HG02973 (cell line): ENCODE results near the gene HINFP.
"Not testable (repeated sequence)": the region's sequence is repeated elsewhere in the genome, so short reads cannot be mapped to it uniquely, and the experiment has no call there.

ENCODE experiments used
- ATAC-seq: cut with Tn5 transposase; IDR thresholded peaks from one replicate; pipeline ENCODE4 v1.9.1; 2021; ENCODE audit warnings: moderate library complexity; ENCODE audit not compliant: unreplicated experiment

The HINFP gene

GRCh38 chr11:119184399-119184798 is 63.0 kb downstream of the HINFP start:
- ATAC-seq: not testable (repeated sequence)
